Esophagus squamous epithelium (tissue), 5 donors: ENCODE results near the gene MRPS24. TPM values are rescaled to one million over a fixed set of nuclear protein-coding genes. Genes with fewer than 3 reads are reported as not detected.
A peak's percentile ranks its signal among the peaks of the same experiment; 100 is the strongest.

Experiments
- DNase-seq: peaks from one replicate; lab custom pipeline; 2025; lab: John Stamatoyannopoulos, UW
- H3K27ac ChIP-seq, 4 donors: fragments of 200-600 bp; sonication (generic); one replicate each; pipeline ENCODE4 v1.5.1; 2016 to 2019; ENCODE audit warnings: mild to moderate bottlenecking in 1 of 4
- H3K27me3 ChIP-seq, 4 donors: fragments of 200-600 bp; sonication (generic); 1 replicate in 3 of 4; 2 replicates in 1 of 4; pipeline versions ENCODE4 v1.5.1 to v1.6.0; 2017 to 2021; ENCODE audit warnings: antibody characterized with exemption in 1 of 4
- H3K36me3 ChIP-seq, 3 donors: fragments of 200-600 bp; sonication (generic); one replicate each; pipeline ENCODE4 v1.5.1; 2016 to 2019
- H3K4me1 ChIP-seq, 3 donors: fragments of 200-600 bp; sonication (generic); one replicate each; pipeline ENCODE4 v1.5.1; 2017 to 2019
- H3K4me3 ChIP-seq, 4 donors: fragments of 200-600 bp; sonication (generic); 1 replicate in 3 of 4; 2 replicates in 1 of 4; pipeline ENCODE4 v1.5.1; 2016 to 2019; ENCODE audit warnings: mild to moderate bottlenecking in 2 of 4, moderate library complexity in 1 of 4
- H3K9me3 ChIP-seq, 3 donors: fragments of 200-600 bp; sonication (generic); one replicate each; pipeline ENCODE4 v1.5.1; 2016 to 2019
- POLR2A ChIP-seq, 4 donors: fragments of 450-650 bp; IDR thresholded peaks; one replicate each; pipeline ENCODE4 v1.6.1; 2017; ENCODE audit warnings: antibody characterized with exemption in 4 of 4, mild to moderate bottlenecking in 4 of 4, moderate library complexity in 3 of 4
- WGBS, 2 donors: methylation state at CpG; one replicate each; pipeline ENCODE4 v1.1.5; 2018; 5-methylcytosine and 5-hydroxymethylcytosine counted together
- intact Hi-C: fragments of 100-400 bp; cut with DNase I; formaldehyde crosslinking; loops from one replicate; pipeline ENCODE4 v1.15.0; 2022
- total RNA-seq, 4 donors: library from RNA; depleted of rRNA; stranded (reverse); fragments of >200 nt; gene quantifications; one replicate each; pipeline ENCODE4 v1.1.0, GENCODE V29; 2016
- TF ChIP-seq, protein P1 (sequence below), 6 experiments: fragments of 450-650 bp in 4 of 6; fragments of 200-600 bp in 2 of 6; sonication (generic) in 2 of 6; IDR thresholded peaks; one replicate each; pipeline ENCODE4 v1.5.1; 2016 to 2019; ENCODE audit warnings: antibody characterized with exemption in 6 of 6, mild to moderate bottlenecking in 4 of 6, moderate library complexity in 4 of 6
- donor health status: DM: yes; HTN: yes; CAD: no.

MRPS24 gene
- total RNA-seq, 4 donors from 2014 or later, result 86.0 to 144 (median 117) TPM

GRCh38 chr7:43872406-43873110, 3.2 kb upstream of the MRPS24 start:
- WGBS, 2 donors, result 25 to 30% methylated on average over 6 of the region's 7 CpGs
- TF ChIP-seq, protein P1, sequence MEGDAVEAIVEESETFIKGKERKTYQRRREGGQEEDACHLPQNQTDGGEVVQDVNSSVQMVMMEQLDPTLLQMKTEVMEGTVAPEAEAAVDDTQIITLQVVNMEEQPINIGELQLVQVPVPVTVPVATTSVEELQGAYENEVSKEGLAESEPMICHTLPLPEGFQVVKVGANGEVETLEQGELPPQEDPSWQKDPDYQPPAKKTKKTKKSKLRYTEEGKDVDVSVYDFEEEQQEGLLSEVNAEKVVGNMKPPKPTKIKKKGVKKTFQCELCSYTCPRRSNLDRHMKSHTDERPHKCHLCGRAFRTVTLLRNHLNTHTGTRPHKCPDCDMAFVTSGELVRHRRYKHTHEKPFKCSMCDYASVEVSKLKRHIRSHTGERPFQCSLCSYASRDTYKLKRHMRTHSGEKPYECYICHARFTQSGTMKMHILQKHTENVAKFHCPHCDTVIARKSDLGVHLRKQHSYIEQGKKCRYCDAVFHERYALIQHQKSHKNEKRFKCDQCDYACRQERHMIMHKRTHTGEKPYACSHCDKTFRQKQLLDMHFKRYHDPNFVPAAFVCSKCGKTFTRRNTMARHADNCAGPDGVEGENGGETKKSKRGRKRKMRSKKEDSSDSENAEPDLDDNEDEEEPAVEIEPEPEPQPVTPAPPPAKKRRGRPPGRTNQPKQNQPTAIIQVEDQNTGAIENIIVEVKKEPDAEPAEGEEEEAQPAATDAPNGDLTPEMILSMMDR (IDR thresholded peaks at IDR 0.05), result no peak
- TF ChIP-seq POLR2A (IDR thresholded peaks at IDR 0.05), result no peak
- Histone ChIP-seq H3K4me1 (peaks cover 18 to 55% (median 39%) of the 10 kb centered on the region in 3 donors), H3K9me3 (no peaks in the 10 kb centered on the region), H3K27me3 (no peaks in the 10 kb centered on the region), H3K27ac (peak overlapping the region; percentile 82 to 89 (median 87)), H3K4me3 (no peak overlapping the region), H3K36me3 (peaks cover 17 to 32% (median 18%) of the 10 kb centered on the region in 3 donors)
- intact Hi-C loops, result no loop called here
- no peak for DNase-seq

DNA sequence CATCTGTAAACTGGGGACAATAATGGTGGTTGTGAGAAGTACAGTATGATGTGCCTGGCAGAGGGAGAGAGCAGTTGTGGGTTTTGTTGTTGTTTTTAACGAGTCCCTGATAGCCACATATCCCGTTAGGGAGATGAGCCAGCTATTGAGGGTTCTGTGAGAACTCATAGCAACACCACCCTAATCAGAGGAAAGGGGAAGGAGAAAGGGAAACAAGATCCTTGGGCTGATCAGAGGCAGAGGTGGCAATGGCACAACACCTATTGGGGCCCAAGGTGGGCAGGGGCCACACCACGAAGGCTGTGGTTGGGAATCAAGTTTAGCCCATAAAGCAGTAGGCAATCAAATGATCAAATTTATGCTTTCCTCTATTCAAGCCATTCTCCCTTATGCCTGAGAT, 1.7 kb upstream of the MRPS24 start:
- no peaks in the 10 kb centered on the region for H3K9me3 ChIP-seq
- 84 to 95% methylated on average over 3 of the region's 3 CpGs for WGBS, 2 donors
- no peaks in the 10 kb centered on the region for H3K27me3 ChIP-seq
- no peak overlapping the region for H3K4me3 ChIP-seq
- TF ChIP-seq, protein P1 (IDR thresholded peaks at IDR 0.05), result no peak
- no peak for TF ChIP-seq POLR2A (IDR thresholded peaks at IDR 0.05)
- no peak for DNase-seq
- H3K36me3 ChIP-seq, result peaks cover 5 to 32% (median 10%) of the 10 kb centered on the region in 3 donors
- intact Hi-C loops, result no loop called here
- peaks cover 18 to 55% (median 39%) of the 10 kb centered on the region in 3 donors for H3K4me1 ChIP-seq
- no peak overlapping the region for H3K27ac ChIP-seq

- Histone ChIP-seq H3K4me3 (peak overlapping the region in 1 of 4 donors; percentile 93), H3K27me3 (no peaks in the 10 kb centered on the region), H3K36me3 (peaks cover 0 to 32% (median 7%) of the 10 kb centered on the region in 3 donors), H3K9me3 (no peaks in the 10 kb centered on the region), H3K4me1 (peaks cover 18 to 55% (median 39%) of the 10 kb centered on the region in 3 donors), H3K27ac (peak overlapping the region; percentile 84 to 95 (median 87))
- no peak for DNase-seq
- 84 to 88% methylated on average over 4 of the region's 4 CpGs for WGBS, 2 donors
- no peak for TF ChIP-seq POLR2A (IDR thresholded peaks at IDR 0.05)
- TF ChIP-seq, protein P1 (IDR thresholded peaks at IDR 0.05), result no peak
- intact Hi-C loops, result no loop called here
Observed at GRCh38 chr7:43870316-43870715, 999 bp upstream of the MRPS24 start.

DNA sequence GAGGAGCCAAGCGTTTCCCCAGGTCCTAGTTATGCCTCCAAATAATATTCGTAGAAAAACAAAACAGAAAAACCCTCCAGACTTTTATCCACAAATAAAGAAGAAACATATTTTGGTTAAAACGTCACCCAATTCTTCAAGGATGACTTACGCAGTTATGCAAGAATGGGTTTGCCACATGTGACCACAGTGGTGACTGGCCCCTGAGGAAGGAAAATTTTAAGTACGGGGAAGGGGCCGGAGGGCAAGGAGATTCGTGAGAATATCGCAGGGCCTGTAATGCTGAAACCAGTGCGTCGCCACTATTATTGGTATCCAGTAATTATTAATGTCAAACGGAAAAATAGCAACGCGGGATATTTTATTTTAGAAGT, 537 bp upstream of the MRPS24 start:
- H3K27ac ChIP-seq, result peak overlapping the region; percentile 84 to 95 (median 87)
- TF ChIP-seq POLR2A (IDR thresholded peaks at IDR 0.05), result no peak
- TF ChIP-seq, protein P1 (IDR thresholded peaks at IDR 0.05), result no peak
- 27 to 33% methylated on average over 13 of the region's 13 CpGs for WGBS, 2 donors
- H3K36me3 ChIP-seq, result peaks cover 0 to 31% (median 7%) of the 10 kb centered on the region in 3 donors
- no peaks in the 10 kb centered on the region for H3K9me3 ChIP-seq
- H3K27me3 ChIP-seq, result no peaks in the 10 kb centered on the region
- H3K4me1 ChIP-seq, result peaks cover 18 to 55% (median 39%) of the 10 kb centered on the region in 3 donors
- H3K4me3 ChIP-seq, result peak overlapping the region; percentile 66 to 93 (median 90)
- no peak for DNase-seq
- intact Hi-C loops, result no loop called here

DNA sequence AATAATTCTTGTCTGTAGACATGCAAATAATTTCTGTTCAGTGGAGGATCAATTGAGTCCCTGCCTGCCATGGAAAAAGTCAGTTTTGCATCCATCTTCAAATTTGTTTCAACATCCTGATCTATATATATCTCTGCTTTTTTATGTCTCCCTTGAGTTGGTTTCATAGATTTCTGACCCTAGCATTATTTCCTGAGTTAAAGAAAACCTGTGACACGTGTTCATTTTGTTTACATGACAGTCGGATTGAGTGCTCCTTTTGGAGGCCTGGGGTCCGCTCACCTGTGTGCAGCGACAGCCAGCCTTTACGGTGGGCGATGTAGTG, 674 bp downstream of the MRPS24 start:
- H3K27me3 ChIP-seq, result no peaks in the 10 kb centered on the region
- TF ChIP-seq, protein P1 (IDR thresholded peaks at IDR 0.05), result no peak
- no peak for TF ChIP-seq POLR2A (IDR thresholded peaks at IDR 0.05)
- peaks cover 18 to 56% (median 41%) of the 10 kb centered on the region in 3 donors for H3K4me1 ChIP-seq
- no peaks in the 10 kb centered on the region for H3K9me3 ChIP-seq
- 0 to 3% methylated on average over 6 of the region's 6 CpGs for WGBS, 2 donors
- no peak for DNase-seq
- peaks cover 0 to 29% (median 7%) of the 10 kb centered on the region in 3 donors for H3K36me3 ChIP-seq
- intact Hi-C loops, result no loop called here
- peak overlapping the region; percentile 84 to 95 (median 87) for H3K27ac ChIP-seq
- peak overlapping the region; percentile 66 to 93 (median 90) for H3K4me3 ChIP-seq
